OCI-LY7 (cell line): ENCODE measurements around the gene C10orf71. TPM values are rescaled to one million over a fixed set of nuclear protein-coding genes. Genes with fewer than 3 reads are reported as not detected.

Experiments
- BruUV-seq: library from RNA; stranded (reverse); fragments of 400-500 nt; replicated peaks from 2 replicates; lab custom pipeline; 2021; lab: Mats Ljungman, UMichigan
- CTCF ChIA-PET: fragments of 300-600 bp; sonication (Branson Sonifier 250); formaldehyde crosslinking; loops from one replicate; lab custom pipeline; 2022; ENCODE audit warnings: antibody characterized with exemption; ENCODE audit not compliant: unreplicated experiment; lab: Charles Lee
- POLR2A ChIA-PET: fragments of 300-600 bp; sonication (Branson Sonifier 250); formaldehyde crosslinking; loops from one replicate; lab custom pipeline; 2022; ENCODE audit warnings: antibody characterized with exemption; lab: Charles Lee
- DNase-seq: peaks from one replicate; pipeline ENCODE4 v3.0.0-alpha.2; 2015; ENCODE audit warnings: low spot score
- H2AFZ ChIP-seq: fragments of 200-600 bp; sonication (generic), shearing (Covaris generic); 2 replicates; pipeline ENCODE4 v1.6.1; 2014; ENCODE audit warnings: mild to moderate bottlenecking, antibody characterized with exemption, low read length, moderate library complexity
- H3K27ac ChIP-seq: fragments of 200-600 bp; sonication (generic); 2 replicates; pipeline ENCODE4 v1.5.1; 2014; ENCODE audit warnings: mixed run types, low read depth, mild to moderate bottlenecking, moderate library complexity, low read length, inconsistent platforms; ENCODE audit not compliant: poor library complexity, severe bottlenecking
- H3K36me3 ChIP-seq: fragments of 200-600 bp; sonication (generic); 2 replicates; pipeline ENCODE4 v1.6.1; 2014; ENCODE audit warnings: mild to moderate bottlenecking, antibody characterized with exemption, low read length, moderate library complexity, mixed read lengths; ENCODE audit not compliant: insufficient read depth
- H3K4me1 ChIP-seq: fragments of 200-600 bp; sonication (generic); 2 replicates; pipeline ENCODE4 v1.5.1; 2014; ENCODE audit warnings: mild to moderate bottlenecking, low read length; ENCODE audit not compliant: insufficient read depth, poor library complexity, severe bottlenecking
- H3K4me2 ChIP-seq: fragments of 200-600 bp; sonication (generic); 2 replicates; pipeline ENCODE4 v1.6.1; 2014; ENCODE audit warnings: mild to moderate bottlenecking, low read length
- H3K4me3 ChIP-seq: fragments of 200-600 bp; sonication (generic); 2 replicates; pipeline ENCODE4 v1.5.1; 2014; ENCODE audit warnings: mild to moderate bottlenecking, low read depth, low read length; ENCODE audit not compliant: poor library complexity, severe bottlenecking
- H3K79me2 ChIP-seq: fragments of 200-600 bp; sonication (generic); 2 replicates; pipeline ENCODE4 v1.6.1; 2016; ENCODE audit warnings: low read depth, mild to moderate bottlenecking, low read length, moderate library complexity, mixed read lengths; ENCODE audit not compliant: insufficient read depth
- H3K9me2 ChIP-seq: fragments of 200-600 bp; sonication (generic); 2 replicates; pipeline ENCODE4 v1.6.1; 2016; ENCODE audit warnings: mild to moderate bottlenecking, low read length, mixed read lengths; ENCODE audit not compliant: insufficient read depth
- H3K9me3 ChIP-seq: fragments of 200-600 bp; sonication (generic); 2 replicates; pipeline ENCODE4 v1.6.1; 2014; ENCODE audit warnings: mild to moderate bottlenecking, mixed run types, low read length, mixed read lengths
- H4K20me1 ChIP-seq: fragments of 200-600 bp; sonication (generic); 2 replicates; pipeline ENCODE4 v1.6.1; 2014; ENCODE audit warnings: mild to moderate bottlenecking, antibody characterized with exemption, low read length, moderate library complexity, mixed read lengths; ENCODE audit not compliant: insufficient read depth
- CTCF ChIP-seq: fragments of 200-600 bp; sonication (generic); conservative IDR thresholded peaks from 2 replicates; pipeline ENCODE4 v1.5.1; 2014; ENCODE audit warnings: mild to moderate bottlenecking, antibody characterized with exemption, low read length, moderate library complexity, mixed read lengths
- EZH2phosphoT487 ChIP-seq: fragments of 200-600 bp; sonication (generic); IDR thresholded peaks from 2 replicates; pipeline ENCODE4 v1.6.1; 2018; ENCODE audit warnings: low read depth, borderline replicate concordance, mild to moderate bottlenecking, mixed run types, antibody characterized with exemption, low read length, moderate library complexity, mixed read lengths
- intact Hi-C: fragments of 100-400 bp; cut with micrococcal nuclease; formaldehyde crosslinking; loops from one replicate; pipeline ENCODE4 v1.10.0; 2022; ENCODE audit not compliant: unreplicated experiment
- total RNA-seq, 2 experiments: library from RNA; depleted of rRNA in 1 of 2; stranded (reverse); fragments of >200 nt in 1 of 2; shearing (Covaris generic) in 1 of 2; gene quantifications; 2 replicates each; pipeline ENCODE4 v1.2.3, GENCODE V29; 2014 to 2022

Gene C10orf71
- total RNA-seq, 2 experiments from 2014 or later: 0.06 to 0.08 TPM

- no peak overlapping the region for H3K27ac ChIP-seq
- H3K4me2 ChIP-seq: no peak overlapping the region
- DNase-seq: no peak
- ChIA-PET POLR2A (no interaction called here), CTCF (no interaction called here)
- H4K20me1 ChIP-seq: no peaks in the 10 kb centered on the region
- no peak overlapping the region for H2AFZ ChIP-seq
- no TSS peak for BruUV-seq
- peaks cover 17% of the 10 kb centered on the region for H3K4me1 ChIP-seq
- TF ChIP-seq EZH2phosphoT487 (no peak), CTCF (no peak)
- H3K79me2 ChIP-seq: no peaks in the 10 kb centered on the region
- intact Hi-C loops: no loop called here
- H3K9me2 ChIP-seq: no peaks in the 10 kb centered on the region
- H3K9me3 ChIP-seq: no peaks in the 10 kb centered on the region
- no peaks in the 10 kb centered on the region for H3K36me3 ChIP-seq
- H3K4me3 ChIP-seq: no peak overlapping the region
Measured at GRCh38 chr10:49303711-49304110, 4.7 kb downstream of the C10orf71 start.

- TF ChIP-seq EZH2phosphoT487: no peak
- TF ChIP-seq CTCF: no peak
- H4K20me1 ChIP-seq: no peaks in the 10 kb centered on the region
- H3K27ac ChIP-seq: no peak overlapping the region
- peaks cover 14% of the 10 kb centered on the region for H3K4me1 ChIP-seq
- POLR2A ChIA-PET: no interaction called here
- no peaks in the 10 kb centered on the region for H3K9me2 ChIP-seq
- H3K36me3 ChIP-seq: no peaks in the 10 kb centered on the region
- H3K4me3 ChIP-seq: no peak overlapping the region
- H3K9me3 ChIP-seq: no peaks in the 10 kb centered on the region
- no TSS peak for BruUV-seq
- CTCF ChIA-PET: no interaction called here
- DNase-seq: no peak
- intact Hi-C loops: no loop called here
- H3K79me2 ChIP-seq: no peaks in the 10 kb centered on the region
- no peak overlapping the region for H2AFZ ChIP-seq
- no peak overlapping the region for H3K4me2 ChIP-seq
Measured at GRCh38 chr10:49304137-49304536, 5.2 kb downstream of the C10orf71 start.

GRCh38 chr10:49307921-49308320 is 9.0 kb downstream of the C10orf71 start:
- H3K4me3 ChIP-seq: no peak overlapping the region
- no peaks in the 10 kb centered on the region for H3K79me2 ChIP-seq
- BruUV-seq: no TSS peak
- H3K36me3 ChIP-seq: no peaks in the 10 kb centered on the region
- POLR2A ChIA-PET: interaction anchor here (0.9 kb wide), 1 partner anchor 29 kb away, joined by 3 read pairs; no protein-coding TSS in a partner anchor
- CTCF ChIA-PET: interaction anchor here (1.3 kb wide), 1 partner anchor 100 kb away, joined by 4 read pairs; no protein-coding TSS in a partner anchor
- H2AFZ ChIP-seq: no peak overlapping the region
- H3K4me2 ChIP-seq: no peak overlapping the region
- intact Hi-C loops: no loop called here
- H3K4me1 ChIP-seq: peaks cover 13% of the 10 kb centered on the region
- no peak for DNase-seq
- H4K20me1 ChIP-seq: no peaks in the 10 kb centered on the region
- H3K9me3 ChIP-seq: no peaks in the 10 kb centered on the region
- no peak for TF ChIP-seq CTCF
- no peak for TF ChIP-seq EZH2phosphoT487
- no peak overlapping the region for H3K27ac ChIP-seq
- H3K9me2 ChIP-seq: no peaks in the 10 kb centered on the region
